AG09319 (cell line): ENCODE data around the gene ARAP1.

Source experiments
- DNase-seq: peaks from one replicate; pipeline ENCODE4 v3.0.0-alpha.2; 2010; ENCODE audit warnings: low read depth; ENCODE audit errors: extremely low read depth
- CTCF ChIP-seq: IDR thresholded peaks from 2 replicates; pipeline ENCODE4 v1.5.1; 2011; ENCODE audit warnings: low read depth, mild to moderate bottlenecking, inconsistent platforms, low read length, moderate library complexity

ARAP1 gene

GRCh38 chr11:72777755-72778278 lies 25.6 kb upstream of the ARAP1 start:
- no peak for TF ChIP-seq CTCF
- no peak for DNase-seq

DNA sequence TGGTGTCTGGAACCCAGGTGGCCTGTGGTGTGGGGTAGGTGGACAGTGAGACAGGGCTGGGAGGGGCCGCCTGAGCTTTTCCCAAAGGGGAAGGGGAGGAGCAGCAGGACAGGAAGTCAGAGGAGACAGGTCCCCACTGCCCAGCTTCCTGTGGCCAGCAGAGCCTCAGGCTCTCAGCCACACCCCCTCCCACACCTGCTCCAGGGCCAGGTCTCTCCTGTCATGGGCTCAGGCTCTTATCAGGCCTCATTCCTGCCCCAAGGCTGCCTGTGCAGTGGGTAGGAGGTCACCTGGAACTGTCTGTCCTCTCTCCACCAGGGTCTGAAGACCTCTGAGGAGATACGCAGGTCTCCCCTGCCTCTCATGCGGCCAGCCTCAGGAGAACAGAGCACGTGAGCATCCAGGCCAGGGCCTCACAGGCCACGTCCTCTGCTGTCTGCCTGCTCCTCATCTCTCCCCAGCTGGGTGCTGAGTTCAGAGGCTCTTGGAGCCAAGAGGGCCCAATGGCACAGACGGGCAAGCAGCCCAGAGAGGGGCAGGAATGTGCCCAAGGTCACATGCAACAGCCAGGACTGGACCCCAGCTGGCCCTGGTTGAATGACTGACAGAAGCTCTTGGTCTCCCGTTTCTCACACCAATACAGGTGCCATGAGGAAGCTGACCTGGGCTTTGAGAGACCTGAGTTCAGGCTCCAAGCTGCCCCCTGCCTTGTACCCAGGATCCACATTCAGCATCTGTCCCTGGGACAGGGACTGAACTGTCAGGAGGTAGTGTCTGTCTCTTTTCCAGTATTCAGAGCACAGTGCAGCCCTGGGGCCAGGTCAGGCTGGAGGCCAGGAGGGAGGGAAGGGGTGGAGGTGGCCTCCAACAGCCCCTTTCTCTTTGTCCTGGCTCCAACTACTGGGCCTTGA lies 24.9 kb upstream of the ARAP1 start:
- no peak for TF ChIP-seq CTCF
- no peak for DNase-seq

DNA sequence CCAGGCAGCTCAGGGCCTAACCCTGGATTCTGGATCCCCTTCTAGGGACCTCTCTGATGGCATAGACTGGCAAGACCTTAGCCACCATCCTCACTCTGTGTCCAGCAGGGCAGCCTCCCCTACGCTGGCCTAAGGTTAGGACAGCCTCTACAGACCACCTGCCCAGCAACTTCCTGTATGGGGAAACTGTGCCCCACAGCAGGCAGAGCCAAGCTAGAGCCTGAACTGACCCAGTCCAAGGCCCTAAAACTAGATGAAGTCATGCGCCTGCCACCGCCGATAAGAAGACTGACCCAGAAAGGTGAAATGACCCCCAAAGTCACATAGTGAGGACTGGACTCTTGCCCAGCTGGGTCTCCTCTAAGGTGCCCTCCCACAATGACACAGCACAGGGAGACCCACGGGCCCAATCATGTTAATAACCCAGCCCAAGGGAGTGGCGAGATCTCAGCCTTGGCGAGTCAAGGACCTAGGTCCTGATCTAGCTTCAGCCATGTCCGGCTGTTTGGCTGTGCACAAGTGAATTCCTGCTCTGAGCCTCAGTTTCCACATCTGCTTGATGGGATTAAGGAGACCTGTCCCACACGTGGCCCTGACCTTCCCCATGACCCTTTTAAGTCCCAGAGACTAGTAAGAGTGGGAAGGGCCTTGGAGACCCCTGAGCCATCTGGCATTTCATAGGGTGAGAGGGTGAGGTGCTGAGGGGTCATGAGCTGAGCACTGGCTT lies 24.1 kb upstream of the ARAP1 start:
- no peak for DNase-seq
- no peak for TF ChIP-seq CTCF

DNA sequence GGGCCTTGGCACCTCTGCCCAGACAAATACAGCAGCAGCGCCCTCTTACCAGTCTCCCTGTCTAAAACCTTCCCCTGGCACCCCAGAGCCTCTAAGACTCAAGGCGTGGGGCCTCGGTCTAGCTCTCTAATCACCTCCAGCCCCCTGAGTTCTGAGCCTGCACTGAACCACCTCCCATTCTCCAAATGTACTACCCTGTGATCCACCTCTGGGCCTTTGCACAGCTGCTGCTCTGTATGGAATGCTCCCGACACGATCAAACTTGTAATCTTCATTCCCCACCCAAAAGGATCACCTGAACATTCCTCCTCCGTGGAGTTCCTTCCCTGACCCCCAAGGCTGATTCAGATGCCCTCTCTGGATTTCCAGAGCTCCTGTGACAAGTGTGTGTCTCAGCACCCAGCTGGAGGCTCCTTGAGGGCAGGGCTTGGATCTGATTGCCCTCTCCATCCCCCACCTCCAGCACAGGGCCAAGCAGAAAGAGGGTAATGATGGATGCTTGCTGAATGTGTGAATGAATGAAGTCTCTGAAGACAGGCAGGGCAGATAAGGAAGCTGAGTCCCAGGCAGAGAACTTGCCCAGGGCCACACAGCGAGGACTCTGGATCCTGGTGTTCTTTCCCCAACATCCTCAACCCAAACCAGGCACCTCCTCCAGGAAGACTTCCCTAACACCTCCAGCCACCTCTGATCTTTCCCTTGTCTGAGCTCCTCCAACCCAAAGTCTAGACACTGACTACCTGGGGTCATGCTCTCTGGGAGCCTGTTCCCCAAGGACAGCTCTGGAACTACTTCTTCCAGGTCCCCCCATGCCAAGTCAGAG lies 23.3 kb upstream of the ARAP1 start:
- no peak for TF ChIP-seq CTCF
- DNase-seq = no peak

DNA sequence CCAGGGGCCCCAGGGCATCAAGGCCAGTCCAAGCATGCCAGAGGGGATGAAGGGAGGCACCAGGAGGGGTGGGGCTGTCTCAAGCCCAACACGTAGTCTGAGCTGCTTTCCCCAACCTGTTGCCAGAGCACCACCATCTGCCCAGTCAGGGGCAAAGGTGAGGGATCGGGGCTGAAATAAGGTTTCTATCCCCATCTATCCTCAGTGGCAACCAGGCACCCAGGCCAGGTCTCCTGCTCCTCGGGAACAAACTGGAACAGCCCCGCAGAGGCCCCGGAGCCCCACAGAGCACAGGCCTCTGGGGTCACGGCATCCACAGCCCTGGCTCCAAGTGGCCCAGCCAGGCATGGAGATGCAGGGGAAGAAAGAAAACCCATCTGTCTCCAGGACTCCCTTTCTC lies 22.3 kb upstream of the ARAP1 start:
- TF ChIP-seq CTCF = no peak
- no peak for DNase-seq

GRCh38 chr11:72773696-72774095 lies 21.5 kb upstream of the ARAP1 start:
- TF ChIP-seq CTCF = no peak
- no peak for DNase-seq
